GM12875 (cell line): ENCODE results near the gene JCAD.

Experiments
- H3K4me3 ChIP-seq: one replicate; pipeline ENCODE4 v1.5.1; 2011; ENCODE audit warnings: low read depth, low read length, control low read depth
- CTCF ChIP-seq: IDR thresholded peaks from 2 replicates; pipeline ENCODE4 v1.5.1; 2011; ENCODE audit warnings: low read depth, mild to moderate bottlenecking, control low read depth, inconsistent platforms, low read length, moderate library complexity, borderline replicate concordance; ENCODE audit not compliant: insufficient read depth

The JCAD gene

GRCh38 chr10:30062090-30062489, 2.7 kb upstream of the JCAD start:
- no peak for TF ChIP-seq CTCF
- no peak overlapping the region for H3K4me3 ChIP-seq

DNA sequence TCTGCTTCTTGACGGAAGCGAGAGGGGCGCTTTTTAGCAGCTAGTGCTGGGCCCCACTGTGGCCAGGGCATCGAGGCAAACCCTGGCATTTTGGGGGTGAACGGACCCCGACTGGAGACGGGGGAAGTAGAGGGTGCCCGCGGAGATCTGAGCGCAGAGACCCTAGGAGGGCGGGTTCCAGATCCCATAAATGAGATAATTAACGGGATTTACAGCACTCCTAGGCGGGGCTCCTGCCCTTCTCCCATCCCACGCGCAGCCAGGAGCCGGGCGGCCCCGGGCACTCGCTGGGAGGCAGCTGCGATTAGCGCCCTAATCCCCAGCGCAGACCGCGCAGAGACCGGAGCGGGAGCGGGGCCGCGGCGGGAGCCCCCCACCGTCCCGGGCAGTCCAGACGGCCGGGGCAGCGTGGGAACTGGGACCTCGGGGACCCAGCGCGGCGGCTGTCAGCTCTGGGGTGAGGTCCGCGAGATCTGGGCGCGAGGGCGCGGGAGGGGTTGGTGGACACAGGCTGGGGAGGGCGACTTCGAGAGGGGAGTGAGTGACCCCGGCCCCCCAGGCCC, 735 bp downstream of the JCAD start:
- TF ChIP-seq CTCF = no peak
- H3K4me3 ChIP-seq = no peak overlapping the region

DNA sequence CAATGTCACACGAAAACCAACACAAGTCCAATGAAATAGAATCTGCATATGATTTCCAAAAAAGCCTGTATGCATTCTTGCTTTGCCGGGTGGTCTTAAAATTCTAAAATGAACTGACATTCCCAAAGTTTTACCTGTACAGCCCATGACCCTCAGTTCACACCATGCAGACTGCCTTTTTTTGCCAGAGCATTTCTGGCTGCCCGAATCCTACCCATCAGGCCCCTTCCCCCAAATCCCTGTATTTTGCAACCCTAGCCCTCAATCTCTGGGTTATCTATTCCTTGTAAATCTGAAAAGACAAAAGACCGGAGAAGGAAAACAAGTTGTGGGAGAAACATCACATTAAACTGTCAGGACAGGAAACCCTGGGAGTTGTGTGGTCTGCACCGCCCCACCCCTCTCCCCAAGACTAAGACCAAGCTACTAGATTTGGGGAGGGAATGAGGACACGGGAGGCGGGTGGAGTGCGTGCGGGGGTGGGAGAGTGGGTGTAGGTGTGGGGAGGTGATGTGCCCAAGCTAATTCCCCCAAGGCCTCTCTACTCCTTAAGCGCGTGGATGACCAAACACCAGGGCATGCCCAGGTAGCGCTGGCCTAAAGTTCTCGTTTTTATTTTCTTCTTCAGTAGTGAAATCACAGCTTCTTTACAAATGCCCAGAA, 1.4 kb downstream of the JCAD start:
- TF ChIP-seq CTCF = no peak
- H3K4me3 ChIP-seq = no peak overlapping the region

GRCh38 chr10:30057421-30057841, 2.0 kb downstream of the JCAD start:
- TF ChIP-seq CTCF = no peak
- no peak overlapping the region for H3K4me3 ChIP-seq

DNA sequence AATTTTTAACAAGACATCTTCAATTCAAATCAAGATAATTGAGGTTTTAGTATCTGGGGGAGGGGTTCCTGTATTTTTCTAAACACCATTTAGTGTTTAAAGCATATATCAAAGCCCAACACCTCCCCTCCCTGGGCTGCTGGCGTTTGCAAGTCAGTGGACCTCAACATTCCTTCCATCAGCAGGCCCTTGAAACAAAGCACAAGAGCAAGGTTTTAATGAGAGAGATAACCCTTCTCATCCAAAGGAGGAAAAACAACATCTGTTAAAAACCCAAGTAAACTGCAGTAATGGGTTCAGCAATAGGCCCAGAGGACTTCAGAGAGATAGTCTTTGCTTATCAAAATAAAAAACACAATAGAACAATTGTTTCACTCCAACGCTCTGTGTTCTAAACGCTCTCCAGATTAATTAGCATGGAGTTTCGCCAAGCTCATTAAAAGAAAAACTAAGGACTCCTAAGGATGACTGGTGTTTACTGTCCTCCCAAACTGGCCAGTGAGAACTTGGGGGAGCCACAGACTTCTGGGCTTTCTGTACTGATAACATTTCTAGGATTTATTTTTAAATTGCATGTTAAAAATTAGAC, 2.5 kb downstream of the JCAD start:
- no peak overlapping the region for H3K4me3 ChIP-seq
- no peak for TF ChIP-seq CTCF

DNA sequence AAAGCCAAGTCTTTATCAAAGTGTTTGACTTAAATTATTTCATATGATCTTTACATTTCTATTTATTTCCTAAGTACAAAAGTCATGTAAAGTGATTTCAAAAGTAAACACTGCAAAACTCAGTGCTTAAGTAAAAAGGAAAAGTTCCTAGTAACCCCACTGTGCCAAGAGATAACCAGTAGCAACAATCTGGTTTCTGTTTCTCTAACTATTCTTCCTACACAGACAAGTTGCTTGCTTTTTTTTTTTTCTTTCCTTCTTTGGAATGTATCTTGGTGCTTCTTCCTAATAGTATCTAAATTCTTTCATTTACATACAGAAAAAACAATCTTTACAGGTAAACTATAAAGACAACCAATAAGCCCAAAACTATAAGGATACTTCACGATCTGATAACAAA, 3.1 kb downstream of the JCAD start:
- no peak overlapping the region for H3K4me3 ChIP-seq
- no peak for TF ChIP-seq CTCF

DNA sequence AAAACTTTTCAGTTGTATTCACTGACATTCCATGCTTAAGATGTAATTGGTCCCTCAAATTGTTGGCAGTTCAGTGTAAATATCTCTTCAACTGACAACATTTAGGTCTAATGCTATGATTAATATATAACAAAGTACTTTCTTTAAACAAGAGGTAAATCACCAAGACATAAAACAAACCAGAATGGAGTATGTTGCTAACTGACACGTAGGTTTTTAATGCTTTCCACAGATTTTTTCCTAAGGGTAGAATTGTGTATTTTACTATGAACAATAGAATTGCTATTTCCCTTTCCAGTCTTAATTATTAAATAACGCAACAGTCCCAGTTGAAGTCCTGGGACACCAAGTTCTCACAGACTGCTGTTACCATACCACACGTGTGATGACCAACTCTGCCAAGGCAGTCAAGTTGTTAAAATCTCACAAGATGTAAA, 4.1 kb downstream of the JCAD start:
- TF ChIP-seq CTCF = no peak
- H3K4me3 ChIP-seq = no peak overlapping the region
